Measurements from ENCODE around the gene NDUFB10. TPM values are rescaled to one million over a fixed set of nuclear protein-coding genes. Genes with fewer than 3 reads are reported as not detected.

The NDUFB10 gene
- 181 and 190 TPM in 2 replicates for total RNA-seq (2021)
- Bru-seq, nascent RNA: percentile 73 among the genes with signal in this experiment
- BruChase-seq, experiment 1, labeled RNA remaining after a 2-hour chase: percentile 77 among the genes with signal in this experiment
- percentile 84 among the genes with signal in this experiment for BruChase-seq, experiment 2, labeled RNA remaining after a 6-hour chase
- long read RNA-seq, transcript NDUFB10-202 (3 exons, 830 nt): minor isoform, 9 of 236 reads
- long read RNA-seq, transcript NDUFB10-204 (4 exons, 628 nt): minor isoform, 6 of 236 reads
- long read RNA-seq, transcript NDUFB10-201 (4 exons, 705 nt): major isoform, 208 of 236 reads
- long read RNA-seq, partial matches to known transcripts: 4 of 236 reads
- long read RNA-seq, other reads (novel, unspliced or antisense): 8 of 236 reads

DNA sequence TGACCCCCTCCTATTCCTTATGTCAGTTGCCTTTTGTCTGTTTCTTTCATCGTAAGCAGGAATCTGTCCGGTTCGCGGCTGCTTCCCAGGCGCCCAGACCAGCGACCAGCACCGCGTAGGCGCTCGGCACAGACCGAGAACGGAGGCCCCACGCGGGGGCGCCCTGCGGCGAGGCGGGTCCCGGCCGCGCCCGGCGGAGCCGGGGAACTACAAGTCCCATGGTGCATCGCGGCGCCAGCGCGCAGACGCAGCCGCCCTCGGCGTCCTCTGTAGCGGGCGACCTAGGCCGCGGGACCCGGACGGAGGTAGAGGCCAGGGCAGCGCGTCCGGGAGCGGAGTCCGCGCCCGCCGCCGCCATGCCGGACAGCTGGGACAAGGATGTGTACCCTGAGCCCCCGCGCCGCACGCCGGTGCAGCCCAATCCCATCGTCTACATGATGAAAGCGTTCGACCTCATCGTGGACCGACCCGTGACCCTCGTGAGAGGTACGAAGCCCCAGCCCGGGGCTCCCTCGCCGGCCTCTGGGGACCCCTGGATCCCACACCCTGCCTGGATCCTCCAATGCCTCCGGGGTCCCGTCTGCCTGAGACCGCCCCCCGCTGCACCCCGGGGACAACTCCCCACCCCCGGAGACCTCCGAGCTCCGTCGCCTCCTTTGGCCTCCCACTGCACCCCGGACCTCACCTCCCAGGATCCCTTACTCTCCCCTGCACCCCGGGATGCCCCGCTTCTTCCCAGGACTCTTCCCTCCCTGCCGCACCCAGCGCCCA lies at the start of gene NDUFB10:
Gene NDUFB10 (plus strand): TSS at position 270 of the 771 bp plus-strand sequence. CDS start 87 bp downstream, at position 357.
- H3K4me1 ChIP-seq (replicated peaks; ENCODE audit: insufficient read depth): peaks cover 12% of the 10 kb centered on the region
- peak within 1 kb of the TSS; percentile 1; the same call in 1 of the 2 replicates for H3K27ac ChIP-seq
- H3K36me3 ChIP-seq (ENCODE audit: low read depth): peaks cover 22% of the 10 kb centered on the region
- DNase-seq: peak; percentile 72 to 96
- ChIA-PET POLR2A (ENCODE audit: unreplicated experiment) (interaction anchor here (1.2 kb wide), 1 partner anchor 12 kb away, joined by 8 read pairs; the partner anchor contains the start of gene TBL3), CTCF (interaction anchor here (0.7 kb wide), 1 partner anchor 235 kb away, joined by 8 read pairs; no protein-coding TSS in a partner anchor)
- peaks cover 48% of the 10 kb centered on the region for H3K79me2 ChIP-seq (ENCODE audit: low read depth)
- H4K20me1 ChIP-seq (ENCODE audit: insufficient read depth): peaks cover 37% of the 10 kb centered on the region
- H3K4me3 ChIP-seq: peak within 1 kb of the TSS; percentile 95
- H3K9me2 ChIP-seq (ENCODE audit: insufficient read depth): no peaks in the 10 kb centered on the region
- H3F3A ChIP-seq (ENCODE audit: insufficient read depth, low read depth): peaks cover 46% of the 10 kb centered on the region
- H2AFZ ChIP-seq: peak within 1 kb of the TSS; percentile 90
- peak within 1 kb of the TSS; percentile 92 for H3K4me2 ChIP-seq
- H3K27me3 ChIP-seq (ENCODE audit: insufficient read depth, low read depth): no peaks in the 10 kb centered on the region
- intact Hi-C loops (cut with micrococcal nuclease; ENCODE audit: unreplicated experiment): loop anchor here (2.0 to 5.0 kb wide), 2 partner anchors 17 to 187 kb away; partner anchors contain the start of genes EME2, MRPS34, MSRB1 and NME3
- H3K9me3 ChIP-seq (ENCODE audit: insufficient read depth, low read depth): no peaks in the 10 kb centered on the region
- TF ChIP-seq EZH2 (IDR thresholded peaks at IDR 0.05; ENCODE audit: low read depth): no peak
- TF ChIP-seq, protein P1, sequence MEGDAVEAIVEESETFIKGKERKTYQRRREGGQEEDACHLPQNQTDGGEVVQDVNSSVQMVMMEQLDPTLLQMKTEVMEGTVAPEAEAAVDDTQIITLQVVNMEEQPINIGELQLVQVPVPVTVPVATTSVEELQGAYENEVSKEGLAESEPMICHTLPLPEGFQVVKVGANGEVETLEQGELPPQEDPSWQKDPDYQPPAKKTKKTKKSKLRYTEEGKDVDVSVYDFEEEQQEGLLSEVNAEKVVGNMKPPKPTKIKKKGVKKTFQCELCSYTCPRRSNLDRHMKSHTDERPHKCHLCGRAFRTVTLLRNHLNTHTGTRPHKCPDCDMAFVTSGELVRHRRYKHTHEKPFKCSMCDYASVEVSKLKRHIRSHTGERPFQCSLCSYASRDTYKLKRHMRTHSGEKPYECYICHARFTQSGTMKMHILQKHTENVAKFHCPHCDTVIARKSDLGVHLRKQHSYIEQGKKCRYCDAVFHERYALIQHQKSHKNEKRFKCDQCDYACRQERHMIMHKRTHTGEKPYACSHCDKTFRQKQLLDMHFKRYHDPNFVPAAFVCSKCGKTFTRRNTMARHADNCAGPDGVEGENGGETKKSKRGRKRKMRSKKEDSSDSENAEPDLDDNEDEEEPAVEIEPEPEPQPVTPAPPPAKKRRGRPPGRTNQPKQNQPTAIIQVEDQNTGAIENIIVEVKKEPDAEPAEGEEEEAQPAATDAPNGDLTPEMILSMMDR (conservative IDR thresholded peaks at IDR 0.05): peak; percentile 68; the same call in 1 of the 2 replicates
- BruUV-seq (replicated peaks): no TSS peak

DNA sequence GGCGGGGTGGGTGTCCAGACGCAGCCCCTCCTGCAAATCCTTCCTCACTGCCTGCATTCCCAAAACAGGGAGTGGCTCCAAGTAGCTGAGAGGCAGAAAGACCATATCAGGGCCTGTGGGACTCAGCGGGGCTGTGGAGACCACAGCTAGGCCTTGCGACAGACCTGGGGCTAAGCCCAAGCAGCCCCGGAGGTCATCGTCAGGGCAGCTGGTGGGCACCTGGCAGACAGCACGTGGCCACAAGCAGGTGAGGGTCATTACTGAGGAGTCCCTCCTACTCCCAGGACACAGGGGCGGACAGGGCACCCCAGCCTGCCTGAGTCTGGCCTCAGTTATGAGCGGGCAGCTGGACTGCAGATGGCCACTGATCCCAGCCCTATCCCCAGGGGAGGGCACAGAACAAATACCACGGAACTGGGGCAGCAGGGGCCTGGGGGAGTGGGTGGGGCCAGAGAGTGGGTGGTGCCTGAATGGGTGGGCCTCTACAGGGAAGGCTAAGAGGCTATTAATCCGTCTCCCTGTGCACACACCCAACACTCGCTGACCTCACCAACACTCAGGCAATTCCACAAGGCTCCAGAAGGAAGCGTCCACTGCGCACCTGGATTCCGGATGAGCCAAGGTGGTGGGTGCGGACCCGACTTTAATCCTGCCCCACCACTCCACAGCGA lies 49.6 kb upstream of the NDUFB10 start:
- peaks cover 3% of the 10 kb centered on the region; the same call in 1 of the 2 replicates for H3F3A ChIP-seq (ENCODE audit: insufficient read depth, low read depth)
- no TSS peak for BruUV-seq (replicated peaks)
- 0 out of 2 replicates have a peak overlapping the region, but pooled peaks have one; percentile 15 for H3K4me2 ChIP-seq
- H3K27ac ChIP-seq: no peak overlapping the region
- peaks cover 2% of the 10 kb centered on the region; the same call in 1 of the 2 replicates for H3K27me3 ChIP-seq (ENCODE audit: insufficient read depth, low read depth)
- H3K36me3 ChIP-seq (ENCODE audit: low read depth): no peaks in the 10 kb centered on the region
- H3K4me3 ChIP-seq: no peak overlapping the region
- no peak for TF ChIP-seq EZH2 (IDR thresholded peaks at IDR 0.05; ENCODE audit: low read depth)
- TF ChIP-seq, protein P1 (conservative IDR thresholded peaks at IDR 0.05): no peak
- peaks cover 35% of the 10 kb centered on the region for H3K4me1 ChIP-seq (replicated peaks; ENCODE audit: insufficient read depth)
- H2AFZ ChIP-seq: no peak overlapping the region
- H3K9me3 ChIP-seq (ENCODE audit: insufficient read depth, low read depth): no peaks in the 10 kb centered on the region
- DNase-seq: peak in 1 of 2 experiments; percentile 41
- intact Hi-C loops (cut with micrococcal nuclease; ENCODE audit: unreplicated experiment): loop anchor here (5.0 kb wide), 1 partner anchor 37 kb away; the partner anchor contains the start of gene MEIOB
- ChIA-PET POLR2A (ENCODE audit: unreplicated experiment) (interaction anchor here (0.5 kb wide), 1 partner anchor 130 kb away, joined by 3 read pairs; no protein-coding TSS in a partner anchor), CTCF (no interaction called here)
- no peaks in the 10 kb centered on the region for H3K9me2 ChIP-seq (ENCODE audit: insufficient read depth)
- no peaks in the 10 kb centered on the region for H4K20me1 ChIP-seq (ENCODE audit: insufficient read depth)
- H3K79me2 ChIP-seq (ENCODE audit: low read depth): no peaks in the 10 kb centered on the region
